K562 (cell line): Measurements from ENCODE around the gene KRT83. TPM values are rescaled to one million over a fixed set of nuclear protein-coding genes. Genes with fewer than 3 reads are reported as not detected.

ENCODE experiments used
- ATAC-seq: fragments of 200-7000 bp; cut with Tn5 transposase; 3 replicates; pipeline ENCODE4 v1.9.1; 2020; ENCODE audit warnings: moderate library complexity
- BruUV-seq: library from RNA; stranded (reverse); fragments of 400-500 nt; replicated peaks from 2 replicates; lab custom pipeline; 2021; lab: Mats Ljungman, UMichigan
- CTCF ChIA-PET: fragments of 300-600 bp; formaldehyde crosslinking; extraction: SDS; loops from one replicate; lab custom pipeline; 2021; ENCODE audit warnings: low intra/inter-chr PET ratio; lab: Yijun Ruan, JAX
- POLR2A ChIA-PET: fragments of 300-600, 350-650 bp; sonication (Branson Sonifier 250); formaldehyde crosslinking; extraction: SDS; loops from one replicate; lab custom pipeline; 2021; ENCODE audit warnings: antibody characterized with exemption, inconsistent platforms; lab: Yijun Ruan, JAX
- DNase-seq, 4 experiments: peaks; one replicate each; pipeline versions ENCODE4 v3.0.0 to v3.0.0-alpha.2; 2011 to 2018; ENCODE audit warnings: low spot score in 3 of 4, mixed read lengths in 3 of 4; ENCODE audit errors: extremely low read depth in 1 of 4
- FAIRE-seq: peaks from 2 replicates; lab custom pipeline; 2011; peaks lifted over from hg19 to GRCh38; lab: Jason Lieb, UNC
- H2AFZ ChIP-seq: 2 replicates; pipeline ENCODE4 v1.6.0; 2011; ENCODE audit warnings: low read depth, low read length, control low read depth, inconsistent platforms
- H3K27ac ChIP-seq: fragments of 200-600 bp; 3 replicates; pipeline ENCODE4 v1.8.0; 2011; ENCODE audit warnings: low read depth, mild to moderate bottlenecking, control low read depth, inconsistent platforms, low read length, moderate library complexity, mixed read lengths; ENCODE audit errors: extremely low read depth
- H3K27me3 ChIP-seq, 2 experiments: fragments of 300-600 bp in 1 of 2; 2 replicates in 1 of 2; 3 replicates in 1 of 2; pipeline versions ENCODE4 v1.6.0 to v1.8.0; 2011; ENCODE audit warnings: inconsistent platforms in 2 of 2, low read length in 2 of 2, mild to moderate bottlenecking in 1 of 2, mixed read lengths in 1 of 2, moderate library complexity in 1 of 2; ENCODE audit not compliant: control insufficient read depth in 2 of 2, insufficient read depth in 2 of 2
- H3K36me3 ChIP-seq: fragments of 300-600 bp; 3 replicates; pipeline ENCODE4 v1.8.0; 2011; ENCODE audit warnings: mild to moderate bottlenecking, low read length, inconsistent platforms; ENCODE audit not compliant: control insufficient read depth, insufficient read depth
- H3K4me1 ChIP-seq, 2 experiments: fragments of 200-600 bp in 1 of 2; replicated peaks in 1 of 2; 2 replicates in 1 of 2; 3 replicates in 1 of 2; pipeline versions ENCODE4 v1.5.1 to v1.8.0; 2011; ENCODE audit warnings: inconsistent platforms in 2 of 2, low read length in 2 of 2, mild to moderate bottlenecking in 1 of 2, mixed read lengths in 1 of 2, moderate library complexity in 1 of 2; ENCODE audit not compliant: control insufficient read depth in 2 of 2, insufficient read depth in 2 of 2
- H3K4me2 ChIP-seq: 2 replicates; pipeline ENCODE4 v1.6.1; 2011; ENCODE audit warnings: low read length, control low read depth, inconsistent platforms, mixed read lengths; ENCODE audit not compliant: insufficient read depth
- H3K4me3 ChIP-seq: fragments of 200-600 bp; sonication (generic), shearing (Covaris generic); 2 replicates; pipeline ENCODE4 v1.5.1; 2016; ENCODE audit warnings: control low read depth, inconsistent platforms
- H3K79me2 ChIP-seq: fragments of 200-600 bp; 3 replicates; pipeline ENCODE4 v1.8.0; 2011; ENCODE audit warnings: low read length, inconsistent platforms; ENCODE audit not compliant: control insufficient read depth, insufficient read depth
- H3K9ac ChIP-seq, 2 experiments: 2 replicates each; pipeline versions ENCODE4 v1.6.0 to v1.6.1; 2011; ENCODE audit warnings: low read depth in 2 of 2, low read length in 2 of 2, control low read depth in 1 of 2, inconsistent platforms in 1 of 2, mild to moderate bottlenecking in 1 of 2, mixed read lengths in 1 of 2; ENCODE audit not compliant: insufficient read depth in 1 of 2
- H3K9me1 ChIP-seq: one replicate; pipeline ENCODE4 v1.6.0; 2011; ENCODE audit warnings: inconsistent platforms, mild to moderate bottlenecking, low read length, moderate library complexity; ENCODE audit not compliant: control insufficient read depth, insufficient read depth
- H3K9me3 ChIP-seq: replicated peaks from 2 replicates; pipeline ENCODE4 v1.5.1; 2011; ENCODE audit warnings: low read depth, low read length, inconsistent platforms; ENCODE audit not compliant: control insufficient read depth, insufficient read depth
- H4K20me1 ChIP-seq: replicated peaks from 2 replicates; pipeline ENCODE4 v1.6.1; 2011; ENCODE audit warnings: low read length, inconsistent platforms, mixed read lengths; ENCODE audit not compliant: control insufficient read depth, insufficient read depth
- C11orf30 ChIP-seq: fragments of 450-650 bp; IDR thresholded peaks from 2 replicates; pipeline ENCODE4 v1.6.1; 2016; ENCODE audit warnings: low read depth, mild to moderate bottlenecking
- CBX1 ChIP-seq: sonication (generic); IDR thresholded peaks from 2 replicates; pipeline ENCODE4 v1.6.1; 2016; ENCODE audit warnings: antibody characterized with exemption, low read depth, mild to moderate bottlenecking
- HNRNPL ChIP-seq: fragments of 200-400 bp; formaldehyde crosslinking; IDR thresholded peaks from 2 replicates; pipeline ENCODE4 v1.6.1; 2017; ENCODE audit warnings: low read depth, mild to moderate bottlenecking, low read length
- LARP7 ChIP-seq: fragments of 450-650 bp; IDR thresholded peaks from 2 replicates; pipeline ENCODE4 v1.6.1; 2016
- NFIX ChIP-seq: fragments of 250-450 bp; sonication (Bioruptor Pico); IDR thresholded peaks from 2 replicates; pipeline ENCODE4 v1.4.0; 2020; ENCODE audit warnings: low read depth, mild to moderate bottlenecking, moderate library complexity
- POLR2AphosphoS2 ChIP-seq: IDR thresholded peaks from 2 replicates; pipeline ENCODE4 v1.6.1; 2012; ENCODE audit warnings: low read length, improper control_type of control experiment
- SREBF1 ChIP-seq: fragments of 150-350 bp; IDR thresholded peaks from 2 replicates; pipeline ENCODE4 v1.6.1; 2014; ENCODE audit warnings: antibody characterized with exemption, low read depth, low read length, borderline replicate concordance
- YBX1 ChIP-seq: fragments of 450-650 bp; IDR thresholded peaks from 2 replicates; pipeline ENCODE4 v1.7.1; 2016; ENCODE audit warnings: mild to moderate bottlenecking
- YY1 ChIP-seq, 3 experiments: IDR thresholded peaks; 2 replicates each; pipeline ENCODE4 v1.6.1; 2011; ENCODE audit warnings: low read length in 2 of 3, mild to moderate bottlenecking in 2 of 3, moderate library complexity in 2 of 3, borderline replicate concordance in 1 of 3, control low read depth in 1 of 3, low read depth in 1 of 3; ENCODE audit not compliant: insufficient read depth in 3 of 3, insufficient replicate concordance in 2 of 3, control insufficient read depth in 1 of 3, insufficient read length in 1 of 3; ENCODE audit errors: extremely low read depth in 1 of 3
- ZFP36 ChIP-seq: fragments of 150-350 bp; IDR thresholded peaks from 2 replicates; pipeline ENCODE4 v1.6.1; 2018; ENCODE audit warnings: low read length, low read depth; ENCODE audit not compliant: partially characterized antibody
- WGBS: fragments of 100-300 bp; shearing (Covaris generic); methylation state at CpG from one replicate; pipeline ENCODE4 v1.1.6; 2016; ENCODE audit warnings: low coverage, mixed read lengths; ENCODE audit not compliant: insufficient coverage; ENCODE audit errors: missing lambda C conversion rate; 5-methylcytosine and 5-hydroxymethylcytosine counted together
- in situ Hi-C: fragments of 300-500 bp; cut with MboI; formaldehyde crosslinking; loops from 4 replicates; pipeline ENCODE4 v1.15.0; 2018; ENCODE audit warnings: inconsistent platforms, mixed read lengths
- intact Hi-C: fragments of 100-400 bp; cut with micrococcal nuclease; formaldehyde crosslinking; loops from 2 replicates; pipeline ENCODE4 v1.14.2; 2022
- polyA plus RNA-seq, 8 experiments: library from polyadenylated mRNA; depleted of rRNA in 4 of 8; stranded (reverse) in 5 of 8; unstranded in 3 of 8; fragments of >200 nt; fragmentation: Nextera tagmentation in 2 of 8; fragmentation: Illumina TruSeq in 1 of 8; extraction: Ambion mirVana in 2 of 8; extraction: Trizol in 1 of 8; gene quantifications; 2 replicates each; pipeline versions ENCODE4 v1.2.1 to v1.2.3, GENCODE V29; 2011 to 2014; ENCODE audit warnings: inconsistent platforms in 1 of 8, missing spikeins in 1 of 8
- total RNA-seq, 7 experiments: library from RNA; depleted of rRNA in 6 of 7; stranded (reverse); fragments of >200 nt in 6 of 7; fragmentation: Illumina TruSeq in 2 of 7; extraction: Trizol in 2 of 7; gene quantifications; 2 replicates each; pipeline versions ENCODE4 v1.2.1 to v1.2.3, GENCODE V29; 2011 to 2021; ENCODE audit warnings: low replicate concordance in 1 of 7
- TF ChIP-seq, protein P1 (sequence below): sonication (generic); formaldehyde crosslinking; IDR thresholded peaks from 2 replicates; pipeline ENCODE4 v1.8.1; 2022; ENCODE audit warnings: missing genetic modification reagents
- TF ChIP-seq, protein P2 (sequence below): IDR thresholded peaks from 2 replicates; pipeline ENCODE4 v1.6.1; 2016; ENCODE audit warnings: missing genetic modification characterization, missing compliant biosample characterization

Gene KRT83
- total and polyA plus RNA-seq, 9 of the 15 experiments (the other 6 are each of a cell fraction or from before 2014, with no cell fraction given), result not detected

DNA sequence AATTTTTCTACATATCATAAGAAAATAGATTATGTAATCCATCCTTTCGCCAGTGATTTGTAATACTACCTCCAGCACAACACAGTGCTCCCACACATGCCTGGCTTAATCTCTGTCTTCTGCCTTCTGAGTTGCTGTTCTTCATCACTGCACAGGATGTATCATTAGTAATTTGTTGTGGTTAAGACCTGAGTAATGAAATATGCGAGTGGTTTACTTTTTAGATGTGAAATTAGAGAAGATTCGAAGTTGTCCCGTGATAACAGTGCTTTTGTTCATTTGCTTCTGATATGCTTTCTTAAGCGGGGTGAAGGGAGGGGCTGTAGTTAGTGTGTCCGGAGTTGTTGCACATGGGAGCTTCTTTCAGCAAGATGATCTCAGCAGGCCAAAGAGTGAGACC lies 28.0 kb upstream of the KRT83 start:
- H3K4me2 ChIP-seq, result no peak overlapping the region
- H2AFZ ChIP-seq, result no peak overlapping the region
- no peak for TF ChIP-seq ZFP36
- TF ChIP-seq, protein P1, sequence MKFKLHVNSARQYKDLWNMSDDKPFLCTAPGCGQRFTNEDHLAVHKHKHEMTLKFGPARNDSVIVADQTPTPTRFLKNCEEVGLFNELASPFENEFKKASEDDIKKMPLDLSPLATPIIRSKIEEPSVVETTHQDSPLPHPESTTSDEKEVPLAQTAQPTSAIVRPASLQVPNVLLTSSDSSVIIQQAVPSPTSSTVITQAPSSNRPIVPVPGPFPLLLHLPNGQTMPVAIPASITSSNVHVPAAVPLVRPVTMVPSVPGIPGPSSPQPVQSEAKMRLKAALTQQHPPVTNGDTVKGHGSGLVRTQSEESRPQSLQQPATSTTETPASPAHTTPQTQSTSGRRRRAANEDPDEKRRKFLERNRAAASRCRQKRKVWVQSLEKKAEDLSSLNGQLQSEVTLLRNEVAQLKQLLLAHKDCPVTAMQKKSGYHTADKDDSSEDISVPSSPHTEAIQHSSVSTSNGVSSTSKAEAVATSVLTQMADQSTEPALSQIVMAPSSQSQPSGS (CRISPR knock-in tag), result no peak
- TF ChIP-seq POLR2AphosphoS2, result no peak
- no peak for TF ChIP-seq HNRNPL
- no peak for TF ChIP-seq YBX1
- TF ChIP-seq C11orf30, result no peak
- no peak for TF ChIP-seq LARP7
- TF ChIP-seq SREBF1, result no peak
- no peak for TF ChIP-seq YY1 (IDR thresholded peaks at IDR 0.05; ENCODE audit: borderline replicate concordance in 1 of 3, control insufficient read depth in 1 of 3, extremely low read depth in 1 of 3, insufficient read depth in 3 of 3, insufficient read length in 1 of 3, insufficient replicate concordance in 2 of 3, low read depth in 1 of 3, low read length in 2 of 3)
- no peak for TF ChIP-seq NFIX (CRISPR knock-in tag)
- no peak for TF ChIP-seq CBX1
- TF ChIP-seq, protein P2, sequence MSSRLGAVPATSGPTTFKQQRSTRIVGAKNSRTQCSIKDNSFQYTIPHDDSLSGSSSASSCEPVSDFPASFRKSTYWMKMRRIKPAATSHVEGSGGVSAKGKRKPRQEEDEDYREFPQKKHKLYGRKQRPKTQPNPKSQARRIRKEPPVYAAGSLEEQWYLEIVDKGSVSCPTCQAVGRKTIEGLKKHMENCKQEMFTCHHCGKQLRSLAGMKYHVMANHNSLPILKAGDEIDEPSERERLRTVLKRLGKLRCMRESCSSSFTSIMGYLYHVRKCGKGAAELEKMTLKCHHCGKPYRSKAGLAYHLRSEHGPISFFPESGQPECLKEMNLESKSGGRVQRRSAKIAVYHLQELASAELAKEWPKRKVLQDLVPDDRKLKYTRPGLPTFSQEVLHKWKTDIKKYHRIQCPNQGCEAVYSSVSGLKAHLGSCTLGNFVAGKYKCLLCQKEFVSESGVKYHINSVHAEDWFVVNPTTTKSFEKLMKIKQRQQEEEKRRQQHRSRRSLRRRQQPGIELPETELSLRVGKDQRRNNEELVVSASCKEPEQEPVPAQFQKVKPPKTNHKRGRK, result no peak
- no peak overlapping the region for H3K9ac ChIP-seq
- intact Hi-C loops, result no loop called here
- no peak for DNase-seq
- BruUV-seq, result no TSS peak
- H3K9me1 ChIP-seq, result peaks cover 3% of the 10 kb centered on the region
- no peak for FAIRE-seq
- no peak for ATAC-seq
- in situ Hi-C loops, result no loop called here
- ChIA-PET CTCF (no interaction called here), POLR2A (no interaction called here)
- H3K9me3 ChIP-seq, result no peaks in the 10 kb centered on the region
- H4K20me1 ChIP-seq, result no peaks in the 10 kb centered on the region; the same call in 1 of the 2 replicates
- H3K36me3 ChIP-seq, result no peaks in the 10 kb centered on the region
- H3K4me3 ChIP-seq, result no peak overlapping the region
- H3K27me3 ChIP-seq, result peaks cover 14 to 45% of the 10 kb centered on the region in 2 experiments; a peak in 3 of 5 replicates
- no peaks in the 10 kb centered on the region for H3K4me1 ChIP-seq
- H3K79me2 ChIP-seq, result no peaks in the 10 kb centered on the region
- WGBS, result 0% methylated on average over 6 of the region's 6 CpGs
- H3K27ac ChIP-seq, result no peak overlapping the region
